Measurements from ENCODE around the gene LVRN. TPM values are rescaled to one million over a fixed set of nuclear protein-coding genes. Genes with fewer than 3 reads are reported as not detected.

LVRN gene
- total and polyA plus RNA-seq, 2 of the 13 experiments (the other 11 are each of a cell fraction or from before 2014, with no cell fraction given): 0.09 to 0.20 TPM

- in situ Hi-C loops (cut with HindIII; ENCODE audit: extremely low pct_ligation_motif_present, low pct_unique_long_range_greater_than_20kb) (no loop called here), intact Hi-C loops (cut with micrococcal nuclease; ENCODE audit: unreplicated experiment) (no loop called here)
- H4K20me1 ChIP-seq (ENCODE audit: insufficient read depth, low read length): no peaks in the 10 kb centered on the region
- WGBS (ENCODE audit: low lambda C conversion rate): 24% methylated on average over 3 of the region's 3 CpGs
- no peak overlapping the region for H3K27ac ChIP-seq (ENCODE audit: extremely low read length, insufficient read depth, low read length)
- no peaks in the 10 kb centered on the region; a peak in 2 of 5 replicates for H3K27me3 ChIP-seq (ENCODE audit: control insufficient read depth in 1 of 2, insufficient read depth in 2 of 2, low read length in 2 of 2)
- POLR2A ChIA-PET: no interaction called here
- no peaks in the 10 kb centered on the region for H3K79me2 ChIP-seq (ENCODE audit: insufficient read depth, low read length)
- no peak overlapping the region for H3K4me2 ChIP-seq (ENCODE audit: low read depth, low read length)
- CTCF ChIA-PET (ENCODE audit: low intra/inter-chr PET ratio, low total read pairs): no interaction called here
- H3K4me1 ChIP-seq (ENCODE audit: insufficient read depth, low read length): no peaks in the 10 kb centered on the region
- no peak overlapping the region for H3K4me3 ChIP-seq (replicated peaks in 1 of 3; ENCODE audit: insufficient read depth in 1 of 3, low read depth in 2 of 3, low read length in 3 of 3)
- no peak for ATAC-seq
- FAIRE-seq: no peak
- H3K36me3 ChIP-seq (replicated peaks in 1 of 2; ENCODE audit: control insufficient read depth in 1 of 2, insufficient read depth in 2 of 2, low read length in 2 of 2): no peaks in the 10 kb centered on the region
- TF ChIP-seq POGZ (CRISPR knock-in tag; IDR thresholded peaks at IDR 0.05) (no peak), PCBP2 (optimal IDR thresholded peaks at IDR 0.05; ENCODE audit: low read depth, low read length, poor library complexity, severe bottlenecking) (no peak), RARG (CRISPR knock-in tag; IDR thresholded peaks at IDR 0.05; ENCODE audit: low read depth) (no peak), ZNF792 (CRISPR knock-in tag; IDR thresholded peaks at IDR 0.05) (no peak), ZNF687 (CRISPR knock-in tag; IDR thresholded peaks at IDR 0.05) (no peak), KDM5B (CRISPR knock-in tag; IDR thresholded peaks at IDR 0.05; ENCODE audit: borderline replicate concordance) (no peak), HNRNPLL (IDR thresholded peaks at IDR 0.05; ENCODE audit: low read depth, low read length, poor library complexity, severe bottlenecking) (no peak), ZNF160 (CRISPR knock-in tag; IDR thresholded peaks at IDR 0.05) (no peak), ZNF256 (CRISPR knock-in tag; conservative IDR thresholded peaks at IDR 0.05) (no peak), AHR (CRISPR knock-in tag; IDR thresholded peaks at IDR 0.05) (no peak)
- TF ChIP-seq, protein P1, sequence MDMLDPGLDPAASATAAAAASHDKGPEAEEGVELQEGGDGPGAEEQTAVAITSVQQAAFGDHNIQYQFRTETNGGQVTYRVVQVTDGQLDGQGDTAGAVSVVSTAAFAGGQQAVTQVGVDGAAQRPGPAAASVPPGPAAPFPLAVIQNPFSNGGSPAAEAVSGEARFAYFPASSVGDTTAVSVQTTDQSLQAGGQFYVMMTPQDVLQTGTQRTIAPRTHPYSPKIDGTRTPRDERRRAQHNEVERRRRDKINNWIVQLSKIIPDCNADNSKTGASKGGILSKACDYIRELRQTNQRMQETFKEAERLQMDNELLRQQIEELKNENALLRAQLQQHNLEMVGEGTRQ (IDR thresholded peaks at IDR 0.05; ENCODE audit: low read depth, low read length): no peak
- TF ChIP-seq, protein P1 (CRISPR knock-in tag; IDR thresholded peaks at IDR 0.05; ENCODE audit: borderline replicate concordance): no peak
- TF ChIP-seq, protein P2, sequence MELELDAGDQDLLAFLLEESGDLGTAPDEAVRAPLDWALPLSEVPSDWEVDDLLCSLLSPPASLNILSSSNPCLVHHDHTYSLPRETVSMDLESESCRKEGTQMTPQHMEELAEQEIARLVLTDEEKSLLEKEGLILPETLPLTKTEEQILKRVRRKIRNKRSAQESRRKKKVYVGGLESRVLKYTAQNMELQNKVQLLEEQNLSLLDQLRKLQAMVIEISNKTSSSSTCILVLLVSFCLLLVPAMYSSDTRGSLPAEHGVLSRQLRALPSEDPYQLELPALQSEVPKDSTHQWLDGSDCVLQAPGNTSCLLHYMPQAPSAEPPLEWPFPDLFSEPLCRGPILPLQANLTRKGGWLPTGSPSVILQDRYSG (CRISPR knock-in tag; IDR thresholded peaks at IDR 0.05): no peak
- TF ChIP-seq, protein P3, sequence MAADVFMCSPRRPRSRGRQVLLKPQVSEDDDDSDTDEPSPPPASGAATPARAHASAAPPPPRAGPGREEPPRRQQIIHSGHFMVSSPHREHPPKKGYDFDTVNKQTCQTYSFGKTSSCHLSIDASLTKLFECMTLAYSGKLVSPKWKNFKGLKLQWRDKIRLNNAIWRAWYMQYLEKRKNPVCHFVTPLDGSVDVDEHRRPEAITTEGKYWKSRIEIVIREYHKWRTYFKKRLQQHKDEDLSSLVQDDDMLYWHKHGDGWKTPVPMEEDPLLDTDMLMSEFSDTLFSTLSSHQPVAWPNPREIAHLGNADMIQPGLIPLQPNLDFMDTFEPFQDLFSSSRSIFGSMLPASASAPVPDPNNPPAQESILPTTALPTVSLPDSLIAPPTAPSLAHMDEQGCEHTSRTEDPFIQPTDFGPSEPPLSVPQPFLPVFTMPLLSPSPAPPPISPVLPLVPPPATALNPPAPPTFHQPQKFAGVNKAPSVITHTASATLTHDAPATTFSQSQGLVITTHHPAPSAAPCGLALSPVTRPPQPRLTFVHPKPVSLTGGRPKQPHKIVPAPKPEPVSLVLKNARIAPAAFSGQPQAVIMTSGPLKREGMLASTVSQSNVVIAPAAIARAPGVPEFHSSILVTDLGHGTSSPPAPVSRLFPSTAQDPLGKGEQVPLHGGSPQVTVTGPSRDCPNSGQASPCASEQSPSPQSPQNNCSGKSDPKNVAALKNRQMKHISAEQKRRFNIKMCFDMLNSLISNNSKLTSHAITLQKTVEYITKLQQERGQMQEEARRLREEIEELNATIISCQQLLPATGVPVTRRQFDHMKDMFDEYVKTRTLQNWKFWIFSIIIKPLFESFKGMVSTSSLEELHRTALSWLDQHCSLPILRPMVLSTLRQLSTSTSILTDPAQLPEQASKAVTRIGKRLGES (CRISPR knock-in tag; IDR thresholded peaks at IDR 0.05; ENCODE audit: borderline replicate concordance): no peak
- H2AFZ ChIP-seq (ENCODE audit: low read length): no peak overlapping the region
- no peak overlapping the region for H3K9ac ChIP-seq (ENCODE audit: insufficient read depth, low read depth, low read length)
- H3K9me3 ChIP-seq (ENCODE audit: low read length): no peaks in the 10 kb centered on the region
- no TSS peak for BruUV-seq (replicated peaks)
- no peak for DNase-seq (ENCODE audit: low spot score)
These were observed 42.0 kb downstream of the LVRN start for GRCh38 chr5:116004248-116004647.
